ENCODE measurements around the gene MRPL28. TPM values are rescaled to one million over a fixed set of nuclear protein-coding genes. Genes with fewer than 3 reads are reported as not detected.
"Not testable (repeated sequence)": the region's sequence is repeated elsewhere in the genome, so short reads cannot be mapped to it uniquely, and the experiment has no call there.

The MRPL28 gene
- 10 to 100 TPM; 47.7 to 93.5 (median 55.8) TPM for total RNA-seq

- Histone ChIP-seq H3K36me3 (peaks cover 0 to 77% of the 10 kb centered on the region in 2 donors), H3K4me3 (peak within 1 kb of the TSS; percentile 46 to 59), H3K4me1 (peaks cover 0 to 26% (median 17%) of the 10 kb centered on the region in 3 donors), H3K27ac (peak within 1 kb of the TSS in 3 of 4 donors; percentile 76 to 80 (median 76)), H3K27me3 (no peaks in the 10 kb centered on the region), H3K9me3 (no peaks in the 10 kb centered on the region)
- peak; percentile 98 for ATAC-seq
- TF ChIP-seq POLR2AphosphoS5 (IDR thresholded peaks at IDR 0.05) (peak; percentile 53), POLR2A (IDR thresholded peaks at IDR 0.05) (no peak)
- 0% methylated on average over 7 to 13 of the region's 30 CpGs for WGBS, 2 donors (ENCODE audit: low coverage in 1 of 2)
These were observed at the start of gene MRPL28 for GRCh38 chr16:370443-370842. MRPL28 (minus strand) TSS chr16:370538; CDS start chr16:370218, 320 bp downstream.

DNA sequence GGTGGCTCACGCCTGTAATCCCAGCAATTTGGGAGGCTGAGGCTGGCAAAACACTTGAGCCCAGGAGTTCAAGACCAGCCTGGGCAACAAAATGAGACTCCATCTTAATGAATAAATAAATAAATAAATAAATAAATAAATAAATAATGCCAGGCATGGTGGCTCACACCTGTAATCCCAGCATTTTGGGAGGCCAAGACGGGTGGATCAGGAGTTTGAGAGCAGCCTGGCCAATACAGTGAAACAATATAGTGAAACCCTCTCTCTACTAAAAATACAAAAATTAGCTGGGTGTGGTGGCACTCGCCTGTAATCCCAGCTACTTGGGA lies 44.8 kb upstream of the MRPL28 start:
- not testable (repeated sequence) for H3K4me1 ChIP-seq, H3K4me3 ChIP-seq, H3K27ac ChIP-seq, H3K27me3 ChIP-seq, ATAC-seq, H3K9me3 ChIP-seq
- peaks cover 0 to 22% of the 10 kb centered on the region in 2 donors for H3K36me3 ChIP-seq
- WGBS, 2 donors (ENCODE audit: low coverage in 1 of 2) = 100% methylated on average over 1 to 2 of the region's 3 CpGs

DNA sequence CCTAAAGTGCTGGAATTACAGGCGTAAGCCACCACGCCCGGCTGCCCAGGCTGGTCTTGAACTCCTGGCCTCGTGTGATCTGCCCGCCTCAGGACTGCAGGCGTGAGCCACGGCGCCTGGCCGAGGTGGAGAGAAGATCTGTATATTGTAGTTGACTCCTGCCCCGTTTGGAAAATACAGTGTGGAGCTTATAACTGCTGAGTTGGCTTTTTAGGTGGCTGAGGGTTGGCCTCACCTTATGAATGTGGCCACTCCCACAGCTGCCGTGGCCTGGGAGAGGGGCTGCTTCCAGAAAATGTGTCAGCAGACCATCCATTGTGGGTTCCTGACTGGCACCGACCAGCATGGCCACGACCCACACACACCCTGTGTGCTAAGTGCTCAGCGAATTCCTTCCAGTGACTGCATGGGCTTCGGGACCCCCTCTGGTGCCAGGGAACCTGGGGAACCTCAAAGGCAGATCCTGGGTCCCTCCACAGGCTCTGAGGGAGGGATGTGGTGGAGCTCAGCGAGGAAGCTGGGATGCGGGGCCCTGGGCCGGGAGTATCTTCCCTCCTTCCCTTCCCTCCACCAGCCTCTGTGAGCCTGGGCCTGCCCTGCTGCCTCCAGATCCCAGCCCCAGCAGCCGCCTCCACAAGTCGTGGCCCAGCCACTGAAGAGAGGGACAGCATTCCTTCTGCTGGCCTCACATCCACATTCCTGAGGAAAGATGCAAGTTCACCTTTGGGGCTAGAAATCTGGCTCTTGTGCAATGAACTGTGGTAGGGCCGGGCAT lies 44.2 kb upstream of the MRPL28 start:
- ATAC-seq = no peak
- Histone ChIP-seq H3K36me3 (peaks cover 0 to 28% of the 10 kb centered on the region in 2 donors), H3K9me3 (no peaks in the 10 kb centered on the region), H3K4me1 (no peaks in the 10 kb centered on the region), H3K27me3 (no peaks in the 10 kb centered on the region), H3K4me3 (no peak overlapping the region), H3K27ac (no peak overlapping the region)
- TF ChIP-seq, protein P1, sequence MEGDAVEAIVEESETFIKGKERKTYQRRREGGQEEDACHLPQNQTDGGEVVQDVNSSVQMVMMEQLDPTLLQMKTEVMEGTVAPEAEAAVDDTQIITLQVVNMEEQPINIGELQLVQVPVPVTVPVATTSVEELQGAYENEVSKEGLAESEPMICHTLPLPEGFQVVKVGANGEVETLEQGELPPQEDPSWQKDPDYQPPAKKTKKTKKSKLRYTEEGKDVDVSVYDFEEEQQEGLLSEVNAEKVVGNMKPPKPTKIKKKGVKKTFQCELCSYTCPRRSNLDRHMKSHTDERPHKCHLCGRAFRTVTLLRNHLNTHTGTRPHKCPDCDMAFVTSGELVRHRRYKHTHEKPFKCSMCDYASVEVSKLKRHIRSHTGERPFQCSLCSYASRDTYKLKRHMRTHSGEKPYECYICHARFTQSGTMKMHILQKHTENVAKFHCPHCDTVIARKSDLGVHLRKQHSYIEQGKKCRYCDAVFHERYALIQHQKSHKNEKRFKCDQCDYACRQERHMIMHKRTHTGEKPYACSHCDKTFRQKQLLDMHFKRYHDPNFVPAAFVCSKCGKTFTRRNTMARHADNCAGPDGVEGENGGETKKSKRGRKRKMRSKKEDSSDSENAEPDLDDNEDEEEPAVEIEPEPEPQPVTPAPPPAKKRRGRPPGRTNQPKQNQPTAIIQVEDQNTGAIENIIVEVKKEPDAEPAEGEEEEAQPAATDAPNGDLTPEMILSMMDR (IDR thresholded peaks at IDR 0.05) = no peak
- TF ChIP-seq POLR2AphosphoS5 (IDR thresholded peaks at IDR 0.05) (no peak), POLR2A (IDR thresholded peaks at IDR 0.05) (no peak), EP300 (IDR thresholded peaks at IDR 0.05) (no peak)
- WGBS, 2 donors (ENCODE audit: low coverage in 1 of 2) = no CpG with 5 or more reads among the region's 21 CpGs

DNA sequence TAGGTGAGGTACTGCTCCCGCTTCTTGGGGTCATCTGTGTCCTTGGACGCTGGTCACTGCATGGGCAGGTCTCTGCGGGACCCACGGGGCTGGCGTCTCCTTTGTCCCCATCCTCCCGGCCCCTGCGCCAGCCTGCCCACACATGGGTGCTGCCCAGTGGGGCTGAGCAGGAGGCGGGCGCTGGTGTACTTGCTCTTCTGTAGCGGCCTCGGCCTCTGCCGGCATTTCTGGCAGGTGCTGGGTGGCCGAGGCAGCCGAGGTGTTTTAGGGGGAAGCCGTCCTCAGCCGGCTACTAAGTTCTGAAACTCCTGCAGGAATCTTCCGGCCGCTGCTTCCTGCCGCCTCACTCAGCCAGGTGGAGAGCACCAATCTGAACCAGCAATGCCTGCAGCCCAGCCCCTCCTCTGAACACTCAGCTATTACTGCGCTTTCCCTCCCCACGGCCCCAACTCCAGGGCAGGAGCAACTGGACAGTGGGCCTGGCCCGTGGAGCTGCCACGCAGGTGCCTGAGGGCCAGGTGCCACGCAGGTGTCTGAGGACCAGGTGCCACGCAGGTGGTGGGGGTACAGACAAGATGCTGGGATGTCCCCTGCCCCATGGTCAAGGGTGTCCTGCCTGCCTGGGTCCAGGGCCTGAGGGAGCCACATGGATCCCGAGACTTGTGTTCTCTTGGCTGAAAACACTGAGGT lies 41.4 kb upstream of the MRPL28 start:
- Histone ChIP-seq H3K36me3 (peaks cover 0 to 50% of the 10 kb centered on the region in 2 donors), H3K27me3 (no peaks in the 10 kb centered on the region), H3K4me3 (no peak overlapping the region), H3K9me3 (no peaks in the 10 kb centered on the region), H3K27ac (no peak overlapping the region), H3K4me1 (no peaks in the 10 kb centered on the region)
- ATAC-seq = no peak
- 90% methylated on average over 2 of the region's 26 CpGs; no CpG with 5 or more reads in 1 of the 2 donors for WGBS, 2 donors (ENCODE audit: low coverage in 1 of 2)
- no peak for TF ChIP-seq POLR2AphosphoS5 (IDR thresholded peaks at IDR 0.05)

- Histone ChIP-seq H3K4me3 (no peak overlapping the region), H3K4me1 (no peaks in the 10 kb centered on the region), H3K27ac (no peak overlapping the region), H3K36me3 (peaks cover 0 to 50% of the 10 kb centered on the region in 2 donors), H3K27me3 (no peaks in the 10 kb centered on the region), H3K9me3 (no peaks in the 10 kb centered on the region)
- ATAC-seq = no peak
- no peak for TF ChIP-seq EP300 (IDR thresholded peaks at IDR 0.05)
- no peak for TF ChIP-seq POLR2A (IDR thresholded peaks at IDR 0.05)
- TF ChIP-seq POLR2AphosphoS5 (IDR thresholded peaks at IDR 0.05) = no peak
- TF ChIP-seq, protein P1 (IDR thresholded peaks at IDR 0.05) = no peak
- whole genome bisulfite sequencing, 2 donors (ENCODE audit: low coverage in 1 of 2) = 100% methylated on average over 2 of the region's 36 CpGs; no CpG with 5 or more reads in 1 of the 2 donors
These were observed 40.3 kb upstream of the MRPL28 start for GRCh38 chr16:410516-411178.

DNA sequence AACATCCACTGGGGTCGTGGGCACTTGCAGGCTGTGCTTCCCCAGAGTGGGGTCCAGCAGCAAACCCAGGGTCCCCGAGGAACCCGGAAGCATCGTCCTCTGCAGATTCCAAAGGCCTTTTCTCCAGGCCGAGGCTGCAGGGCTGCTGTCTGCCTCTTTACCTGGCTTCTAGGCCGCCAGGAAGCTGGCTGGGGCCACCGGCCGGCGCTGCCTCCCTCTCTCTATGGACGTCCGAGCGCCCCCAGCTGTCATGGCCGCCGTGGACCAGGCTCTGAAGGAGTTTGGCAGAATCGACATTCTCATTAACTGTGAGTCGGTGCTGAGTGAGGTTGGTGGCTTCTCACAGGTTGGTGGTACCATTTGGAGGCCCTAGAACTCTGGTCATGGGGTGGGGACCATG lies 36.9 kb upstream of the MRPL28 start:
- Histone ChIP-seq H3K27me3 (no peaks in the 10 kb centered on the region), H3K36me3 (peaks cover 0 to 49% of the 10 kb centered on the region in 2 donors), H3K4me3 (no peak overlapping the region), H3K4me1 (peaks cover 0 to 10% (median 1%) of the 10 kb centered on the region in 3 donors), H3K9me3 (no peaks in the 10 kb centered on the region), H3K27ac (no peak overlapping the region)
- no CpG with 5 or more reads among the region's 16 CpGs for WGBS, 2 donors (ENCODE audit: low coverage in 1 of 2)
- no peak for ATAC-seq
- no peak for TF ChIP-seq POLR2A (IDR thresholded peaks at IDR 0.05)

All from gastroesophageal sphincter (tissue), 4 donors.